RWPE1 (cell line): ENCODE data around the gene SPACA4.
"Not testable (repeated sequence)": the region's sequence is repeated elsewhere in the genome, so short reads cannot be mapped to it uniquely, and the experiment has no call there.

Source experiments
- CTCF ChIA-PET: fragments of 350-600 bp; sonication (Branson Sonifier 250); formaldehyde crosslinking; extraction: SDS; loops from one replicate; lab custom pipeline; 2021; lab: Yijun Ruan, JAX
- POLR2A ChIA-PET: fragments of 400-600 bp; formaldehyde crosslinking; extraction: SDS; loops from one replicate; lab custom pipeline; 2020; ENCODE audit warnings: antibody characterized with exemption; ENCODE audit not compliant: low non-redundant PET; lab: Yijun Ruan, JAX
- DNase-seq: peaks from one replicate; pipeline ENCODE4 v3.0.0; 2012; ENCODE audit warnings: low spot score
- H3K27ac ChIP-seq: fragments of 450-650 bp; 2 replicates; pipeline ENCODE4 v1.5.1; 2017
- TF ChIP-seq, protein P1 (sequence below): fragments of 450-650 bp; conservative IDR thresholded peaks from 2 replicates; pipeline ENCODE4 v1.5.1; 2017; ENCODE audit warnings: low read depth, mild to moderate bottlenecking

SPACA4 gene

DNA sequence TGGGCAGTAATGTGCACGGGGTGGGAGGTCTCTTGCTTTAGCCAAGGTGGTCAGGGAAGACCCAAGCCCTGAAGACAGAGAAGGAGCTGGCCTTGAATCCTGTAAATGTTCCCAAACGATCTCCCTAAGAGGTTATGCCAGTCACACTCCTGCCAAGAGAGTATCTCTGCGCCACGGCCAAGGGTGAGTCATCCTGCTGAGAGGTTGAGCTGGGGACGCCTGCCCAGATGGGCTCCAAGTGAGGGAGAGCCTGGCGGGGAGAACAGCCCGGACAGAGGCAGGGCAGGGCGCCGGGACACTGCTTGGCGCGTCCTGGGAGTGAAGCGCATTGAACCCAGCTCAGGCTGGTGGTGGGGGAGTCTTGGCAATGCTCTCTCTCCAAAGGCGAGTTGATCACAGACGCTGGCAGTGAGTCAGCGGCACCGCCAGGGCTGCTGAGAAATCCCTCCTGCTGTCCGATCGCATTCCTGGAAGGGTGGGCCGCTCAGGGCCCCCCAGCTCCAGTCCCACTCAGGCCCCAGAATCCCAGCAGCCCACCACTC is 38.1 kb upstream of the SPACA4 start:
- CTCF ChIA-PET, result interaction anchor here (0.5 to 1.4 kb wide), 4 partner anchors 14 to 62 kb away, joined by 4 to 6 read pairs (median 4); no protein-coding TSS in a partner anchor

GRCh38 chr19:48569814-48570213 is 36.7 kb upstream of the SPACA4 start:
- TF ChIP-seq, protein P1, sequence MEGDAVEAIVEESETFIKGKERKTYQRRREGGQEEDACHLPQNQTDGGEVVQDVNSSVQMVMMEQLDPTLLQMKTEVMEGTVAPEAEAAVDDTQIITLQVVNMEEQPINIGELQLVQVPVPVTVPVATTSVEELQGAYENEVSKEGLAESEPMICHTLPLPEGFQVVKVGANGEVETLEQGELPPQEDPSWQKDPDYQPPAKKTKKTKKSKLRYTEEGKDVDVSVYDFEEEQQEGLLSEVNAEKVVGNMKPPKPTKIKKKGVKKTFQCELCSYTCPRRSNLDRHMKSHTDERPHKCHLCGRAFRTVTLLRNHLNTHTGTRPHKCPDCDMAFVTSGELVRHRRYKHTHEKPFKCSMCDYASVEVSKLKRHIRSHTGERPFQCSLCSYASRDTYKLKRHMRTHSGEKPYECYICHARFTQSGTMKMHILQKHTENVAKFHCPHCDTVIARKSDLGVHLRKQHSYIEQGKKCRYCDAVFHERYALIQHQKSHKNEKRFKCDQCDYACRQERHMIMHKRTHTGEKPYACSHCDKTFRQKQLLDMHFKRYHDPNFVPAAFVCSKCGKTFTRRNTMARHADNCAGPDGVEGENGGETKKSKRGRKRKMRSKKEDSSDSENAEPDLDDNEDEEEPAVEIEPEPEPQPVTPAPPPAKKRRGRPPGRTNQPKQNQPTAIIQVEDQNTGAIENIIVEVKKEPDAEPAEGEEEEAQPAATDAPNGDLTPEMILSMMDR, result no peak
- 0 out of 2 replicates have a peak overlapping the region, but pooled peaks have one; percentile 5 for H3K27ac ChIP-seq
- no peak for DNase-seq
- ChIA-PET POLR2A (no interaction called here), CTCF (no interaction called here)

More for the DNA sequence above, 38.1 kb upstream of the SPACA4 start:
- POLR2A ChIA-PET, result no interaction called here
- H3K27ac ChIP-seq, result peak overlapping the region; percentile 92
- peak; percentile 81 for DNase-seq
- TF ChIP-seq, protein P1, result no peak

GRCh38 chr19:48571378-48572162 is 35.0 kb upstream of the SPACA4 start:
- no peak for DNase-seq
- ChIA-PET CTCF (interaction anchor here (1.1 kb wide), 1 partner anchor 17 kb away, joined by 3 read pairs; no protein-coding TSS in a partner anchor), POLR2A (interaction anchor here (0.6 kb wide), 1 partner anchor 64 kb away, joined by 3 read pairs; no protein-coding TSS in a partner anchor)
- TF ChIP-seq, protein P1, result no peak
- H3K27ac ChIP-seq, result peak overlapping the region; percentile 46; the same call in 1 of the 2 replicates

DNA sequence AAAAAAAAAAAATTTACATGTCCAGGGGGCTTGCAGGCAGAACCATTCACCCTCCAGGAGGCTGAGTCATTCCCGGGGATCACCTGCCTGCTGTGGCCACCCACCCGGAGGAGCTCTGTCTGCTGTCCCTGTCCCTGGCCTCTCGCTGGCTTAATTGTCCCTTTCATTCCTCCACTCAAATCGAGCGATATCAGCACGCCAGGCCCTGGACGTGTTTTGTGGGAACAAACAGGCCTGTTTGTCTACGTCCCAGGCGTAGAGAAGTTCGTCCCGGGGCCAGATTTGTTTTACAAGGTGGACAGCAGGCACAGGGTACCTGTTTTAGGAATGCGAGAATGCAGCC is 33.4 kb upstream of the SPACA4 start:
- peak overlapping the region; percentile 46 for H3K27ac ChIP-seq
- DNase-seq, result no peak
- POLR2A ChIA-PET, result no interaction called here
- TF ChIP-seq, protein P1, result no peak
- CTCF ChIA-PET, result interaction anchor here (0.6 to 0.7 kb wide), 2 partner anchors 29 to 70 kb away, joined by 5 read pairs; no protein-coding TSS in a partner anchor

GRCh38 chr19:48575931-48576622 is 30.5 kb upstream of the SPACA4 start:
- ChIA-PET POLR2A (no interaction called here), CTCF (no interaction called here)
- no peak overlapping the region for H3K27ac ChIP-seq
- TF ChIP-seq, protein P1, result no peak
- no peak for DNase-seq

- CTCF ChIA-PET, result interaction anchor here (0.6 kb wide), 1 partner anchor 271 kb away, joined by 3 read pairs; no protein-coding TSS in a partner anchor
- POLR2A ChIA-PET, DNase-seq, H3K27ac ChIP-seq: not testable (repeated sequence)
These were observed 28.6 kb upstream of the SPACA4 start for GRCh38 chr19:48577908-48578307.
